ENCODE results near the gene SRCAP. TPM values are rescaled to one million over a fixed set of nuclear protein-coding genes. Genes with fewer than 3 reads are reported as not detected.

Gene SRCAP
- total RNA-seq, 1 donor from 2014 or later, result 10.0 TPM

- no peak for FAIRE-seq
- no peak overlapping the region for H3K4me3 ChIP-seq (ENCODE audit: low read depth, low read length)
- no peaks in the 10 kb centered on the region for H3K27me3 ChIP-seq (ENCODE audit: control insufficient read depth, insufficient read depth, low read length)
- DNase-seq (ENCODE audit: low read depth), result no peak
- TF ChIP-seq, protein P1, sequence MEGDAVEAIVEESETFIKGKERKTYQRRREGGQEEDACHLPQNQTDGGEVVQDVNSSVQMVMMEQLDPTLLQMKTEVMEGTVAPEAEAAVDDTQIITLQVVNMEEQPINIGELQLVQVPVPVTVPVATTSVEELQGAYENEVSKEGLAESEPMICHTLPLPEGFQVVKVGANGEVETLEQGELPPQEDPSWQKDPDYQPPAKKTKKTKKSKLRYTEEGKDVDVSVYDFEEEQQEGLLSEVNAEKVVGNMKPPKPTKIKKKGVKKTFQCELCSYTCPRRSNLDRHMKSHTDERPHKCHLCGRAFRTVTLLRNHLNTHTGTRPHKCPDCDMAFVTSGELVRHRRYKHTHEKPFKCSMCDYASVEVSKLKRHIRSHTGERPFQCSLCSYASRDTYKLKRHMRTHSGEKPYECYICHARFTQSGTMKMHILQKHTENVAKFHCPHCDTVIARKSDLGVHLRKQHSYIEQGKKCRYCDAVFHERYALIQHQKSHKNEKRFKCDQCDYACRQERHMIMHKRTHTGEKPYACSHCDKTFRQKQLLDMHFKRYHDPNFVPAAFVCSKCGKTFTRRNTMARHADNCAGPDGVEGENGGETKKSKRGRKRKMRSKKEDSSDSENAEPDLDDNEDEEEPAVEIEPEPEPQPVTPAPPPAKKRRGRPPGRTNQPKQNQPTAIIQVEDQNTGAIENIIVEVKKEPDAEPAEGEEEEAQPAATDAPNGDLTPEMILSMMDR (IDR thresholded peaks at IDR 0.05; ENCODE audit: insufficient read depth, low read length, severe bottlenecking), result no peak
- H3K36me3 ChIP-seq (ENCODE audit: control insufficient read depth, insufficient read depth, low read length), result peaks cover 2% of the 10 kb centered on the region
Observed at GRCh38 chr16:30675143-30675542, 23.8 kb upstream of the SRCAP start.

DNA sequence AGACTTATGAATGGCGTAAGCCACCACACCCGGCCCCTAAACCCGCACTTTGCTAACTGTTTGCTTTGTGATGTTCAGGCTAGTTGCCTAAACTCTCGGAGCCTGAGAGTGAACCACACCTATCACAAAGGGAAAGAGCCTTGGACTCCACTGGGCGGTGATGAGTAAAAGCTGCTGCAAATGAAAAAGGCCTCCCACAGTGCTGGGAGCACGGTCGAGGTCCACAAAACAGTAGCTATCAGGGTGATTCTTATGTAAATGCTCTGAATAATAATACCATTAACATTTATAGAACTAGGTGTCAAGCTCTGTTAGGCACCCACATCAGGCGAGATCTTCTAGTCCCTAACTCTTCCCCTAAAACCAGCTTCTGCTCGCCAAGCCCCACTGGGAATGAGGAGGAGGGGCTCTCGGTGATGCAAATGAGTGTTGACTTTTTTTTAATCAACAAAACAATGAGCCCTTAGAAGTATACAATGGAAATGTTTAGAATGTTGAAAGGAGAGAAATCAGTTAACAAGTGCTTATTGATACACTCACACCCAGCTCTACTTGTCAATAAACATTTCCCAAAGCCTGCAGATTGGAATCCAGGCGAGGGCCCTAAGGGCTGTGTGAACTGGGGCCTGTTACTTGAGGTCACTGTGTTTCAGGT lies 20.9 kb upstream of the SRCAP start:
- TF ChIP-seq, protein P1 (IDR thresholded peaks at IDR 0.05; ENCODE audit: insufficient read depth, low read length, severe bottlenecking), result no peak
- Histone ChIP-seq H3K27me3 (ENCODE audit: control insufficient read depth, insufficient read depth, low read length) (no peaks in the 10 kb centered on the region), H3K36me3 (ENCODE audit: control insufficient read depth, insufficient read depth, low read length) (no peaks in the 10 kb centered on the region), H3K4me3 (ENCODE audit: low read depth, low read length) (no peak overlapping the region)
- DNase-seq (ENCODE audit: low read depth) (no peak), FAIRE-seq (no peak)

- TF ChIP-seq, protein P1 (IDR thresholded peaks at IDR 0.05; ENCODE audit: insufficient read depth, low read length, severe bottlenecking), result no peak
- FAIRE-seq (no peak), DNase-seq (ENCODE audit: low read depth) (no peak)
- H3K27me3 ChIP-seq (ENCODE audit: control insufficient read depth, insufficient read depth, low read length), result no peaks in the 10 kb centered on the region
- H3K4me3 ChIP-seq (ENCODE audit: low read depth, low read length), result no peak overlapping the region
- no peaks in the 10 kb centered on the region for H3K36me3 ChIP-seq (ENCODE audit: control insufficient read depth, insufficient read depth, low read length)
Observed at GRCh38 chr16:30678586-30678970, 20.4 kb upstream of the SRCAP start.

GRCh38 chr16:30680326-30680725 lies 18.6 kb upstream of the SRCAP start:
- FAIRE-seq (no peak), DNase-seq (ENCODE audit: low read depth) (no peak)
- H3K4me3 ChIP-seq (ENCODE audit: low read depth, low read length), result no peak overlapping the region
- H3K27me3 ChIP-seq (ENCODE audit: control insufficient read depth, insufficient read depth, low read length), result no peaks in the 10 kb centered on the region
- H3K36me3 ChIP-seq (ENCODE audit: control insufficient read depth, insufficient read depth, low read length), result no peaks in the 10 kb centered on the region
- TF ChIP-seq, protein P1 (IDR thresholded peaks at IDR 0.05; ENCODE audit: insufficient read depth, low read length, severe bottlenecking), result no peak

GRCh38 chr16:30688701-30689100 lies 10.3 kb upstream of the SRCAP start:
- Histone ChIP-seq H3K27me3 (ENCODE audit: control insufficient read depth, insufficient read depth, low read length) (no peaks in the 10 kb centered on the region), H3K4me3 (ENCODE audit: low read depth, low read length) (no peak overlapping the region), H3K36me3 (ENCODE audit: control insufficient read depth, insufficient read depth, low read length) (no peaks in the 10 kb centered on the region)
- TF ChIP-seq, protein P1 (IDR thresholded peaks at IDR 0.05; ENCODE audit: insufficient read depth, low read length, severe bottlenecking), result no peak
- no peak for FAIRE-seq
- DNase-seq (ENCODE audit: low read depth), result no peak

GRCh38 chr16:30691907-30692306 lies 7.1 kb upstream of the SRCAP start:
- no peaks in the 10 kb centered on the region for H3K27me3 ChIP-seq (ENCODE audit: control insufficient read depth, insufficient read depth, low read length)
- TF ChIP-seq, protein P1 (IDR thresholded peaks at IDR 0.05; ENCODE audit: insufficient read depth, low read length, severe bottlenecking), result no peak
- no peak overlapping the region for H3K4me3 ChIP-seq (ENCODE audit: low read depth, low read length)
- H3K36me3 ChIP-seq (ENCODE audit: control insufficient read depth, insufficient read depth, low read length), result no peaks in the 10 kb centered on the region
- FAIRE-seq (no peak), DNase-seq (ENCODE audit: low read depth) (no peak)
